ENCODE data around the gene CTIF.

CTIF gene

DNA sequence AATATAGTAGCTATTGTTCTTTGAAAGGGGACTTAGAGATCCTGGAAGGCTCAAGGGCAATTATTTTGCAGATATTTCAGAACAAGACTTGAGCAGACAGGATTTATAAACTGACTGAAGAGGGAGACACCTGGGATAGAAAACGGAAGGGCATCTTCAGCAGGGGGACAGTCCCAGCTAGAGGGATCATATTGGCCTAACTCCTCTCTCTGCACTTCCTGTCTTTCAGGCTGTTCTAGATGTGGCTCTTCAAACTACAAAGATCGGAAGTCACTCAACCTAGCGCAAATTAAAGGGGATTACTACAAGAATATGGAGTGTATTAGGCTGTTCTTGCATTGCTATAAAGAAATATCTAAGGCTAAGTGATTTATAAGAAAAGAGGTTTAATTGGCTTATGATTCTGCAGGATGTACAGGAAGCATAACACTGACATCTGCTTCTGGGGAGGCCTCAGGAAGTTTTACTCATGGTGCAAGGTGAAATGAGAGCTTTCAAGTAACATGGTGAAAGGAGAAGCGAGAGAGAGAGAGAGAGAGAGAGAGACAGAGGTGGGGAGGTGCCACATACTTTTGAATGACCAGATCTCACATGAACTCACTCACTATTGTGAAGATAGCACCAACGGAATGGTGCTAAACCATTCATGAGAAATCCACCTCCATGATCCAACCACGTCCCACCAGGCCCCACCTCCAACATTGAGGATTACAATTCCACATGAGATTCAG, 5.3 kb upstream of the CTIF start:
- DNase-seq: no peak

GRCh38 chr18:48534364-48534763, 4.5 kb upstream of the CTIF start:
- DNase-seq: no peak

DNA sequence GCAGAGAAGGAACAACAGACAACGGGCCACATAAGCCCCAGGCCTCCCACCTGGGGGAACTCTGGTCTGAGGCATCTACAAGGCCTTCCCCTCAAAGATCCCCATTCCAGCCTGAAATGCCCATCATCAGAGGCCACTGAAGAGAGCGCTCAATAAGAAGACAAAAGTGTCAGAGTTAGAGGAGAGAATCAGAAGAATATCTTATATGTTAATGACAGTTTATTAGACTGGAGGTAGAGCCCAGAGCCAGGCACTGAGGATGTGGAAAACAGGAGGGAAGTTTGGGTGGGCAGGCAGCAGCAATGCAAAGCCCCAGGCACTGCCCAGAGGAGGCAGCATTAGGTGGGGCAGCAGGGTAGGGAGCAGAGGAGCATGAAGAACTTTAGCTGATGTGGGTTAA, 2.9 kb upstream of the CTIF start:
- no peak for DNase-seq

DNA sequence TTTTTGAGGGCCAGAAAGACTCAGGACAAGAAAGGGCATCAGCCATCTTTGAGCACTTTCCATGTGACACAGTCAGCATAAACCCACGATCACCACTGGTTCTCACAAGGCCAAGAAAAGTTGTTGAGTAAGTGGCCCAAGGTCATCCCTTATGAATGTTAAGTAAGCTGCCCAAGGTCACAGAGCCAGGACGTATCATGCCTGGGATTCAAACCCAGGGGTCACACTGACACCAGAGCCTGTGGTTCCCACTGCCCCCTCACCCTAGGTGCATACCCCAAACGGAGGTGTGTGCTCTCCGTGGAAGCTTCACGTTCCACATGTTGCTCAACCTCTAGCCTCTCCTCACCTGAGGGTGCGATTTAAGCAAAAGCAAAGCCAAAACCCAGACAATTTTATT, 2.3 kb upstream of the CTIF start:
- no peak for DNase-seq

- no peak for DNase-seq
Measured at GRCh38 chr18:48539406-48540250, 797 bp downstream of the CTIF start.

GRCh38 chr18:48540251-48541025, 1.6 kb downstream of the CTIF start:
- no peak for DNase-seq

DNA sequence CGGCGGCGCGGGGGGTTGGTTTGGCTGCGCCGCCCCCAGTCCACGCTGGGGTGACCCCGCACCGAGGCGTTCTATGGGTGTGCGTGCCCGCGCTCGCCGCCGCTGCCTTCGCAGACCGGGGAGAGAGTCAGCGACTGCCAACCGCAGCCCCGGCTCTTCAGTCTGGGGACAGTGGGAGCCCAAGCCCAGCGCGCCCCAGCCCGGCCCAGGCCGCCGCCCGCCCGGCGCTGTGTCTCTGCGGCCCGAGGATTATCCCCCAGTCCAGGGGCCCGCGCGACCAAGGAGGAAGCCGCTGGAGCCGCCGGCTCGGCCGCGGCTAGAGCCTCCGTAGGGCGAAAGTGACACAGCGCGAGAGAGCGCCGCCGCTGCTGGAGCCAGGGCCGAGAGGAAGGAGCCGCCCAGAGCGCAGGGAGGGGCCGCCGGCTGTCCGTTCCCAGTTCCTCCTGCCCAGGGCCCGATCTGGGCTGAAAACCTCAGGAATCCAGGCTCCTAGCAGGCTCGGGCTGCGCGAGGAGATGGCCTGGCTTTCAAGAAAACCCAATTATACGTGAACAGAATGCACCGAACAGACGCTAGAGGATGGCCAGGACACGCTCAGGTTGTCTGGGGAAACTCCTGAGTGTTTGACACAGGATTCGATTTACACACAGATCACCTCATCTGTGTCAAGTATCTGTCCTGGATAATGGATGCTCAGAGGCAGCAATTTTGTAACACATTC, 2.4 kb downstream of the CTIF start:
- DNase-seq: no peak

DNA sequence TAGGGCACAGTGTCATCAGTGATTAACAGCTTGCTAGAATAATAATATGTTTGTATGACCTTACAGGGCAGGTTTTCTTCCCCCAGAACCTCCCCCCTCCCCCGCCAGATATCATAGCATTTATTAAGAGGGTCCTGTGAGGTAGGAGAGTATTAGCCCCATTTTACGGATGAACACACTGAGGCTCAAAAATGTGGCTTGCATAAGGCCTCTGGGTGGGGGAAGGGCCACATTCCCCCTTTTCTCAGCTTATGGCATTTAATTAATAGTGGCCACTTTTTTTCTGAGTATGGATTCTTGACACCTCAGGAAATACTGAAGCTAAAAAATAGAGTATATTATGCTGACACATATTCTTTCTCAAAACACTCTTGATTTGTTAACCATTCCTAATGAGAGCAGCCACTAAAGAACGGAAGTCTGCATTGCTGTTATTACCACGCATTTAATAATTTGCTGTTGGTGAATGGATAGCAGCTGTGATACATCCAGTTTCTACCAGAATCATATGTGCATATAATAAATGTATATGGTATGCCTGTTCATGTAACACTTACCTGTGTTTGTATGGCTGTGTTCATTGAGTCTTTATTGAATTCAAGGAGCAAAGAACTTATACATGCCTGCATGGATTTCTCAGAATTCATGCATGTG, 3.0 kb downstream of the CTIF start:
- DNase-seq: no peak

GRCh38 chr18:48542513-48543181, 3.8 kb downstream of the CTIF start:
- no peak for DNase-seq

DNA sequence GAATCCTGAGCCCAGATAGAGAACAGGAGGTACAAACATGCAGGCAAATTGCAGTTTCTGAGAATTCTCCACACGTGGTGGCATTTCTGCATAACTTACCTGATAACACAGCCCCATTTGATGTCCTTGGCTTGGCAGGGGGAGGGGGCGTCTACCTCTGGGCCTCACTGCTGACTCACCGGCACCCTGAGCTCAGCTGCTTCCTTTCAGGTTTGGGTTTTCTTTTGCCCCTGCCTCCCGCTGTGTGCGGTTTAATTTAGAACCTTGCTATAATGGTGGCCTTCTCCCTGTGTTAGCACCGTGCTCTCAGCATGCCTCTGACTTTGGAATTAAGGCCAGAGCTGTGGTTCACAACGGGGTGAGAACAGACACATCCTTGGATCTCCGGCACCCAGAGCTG, 4.4 kb downstream of the CTIF start:
- DNase-seq: no peak

GRCh38 chr18:48544116-48544515, 5.3 kb downstream of the CTIF start:
- DNase-seq: no peak

DNA sequence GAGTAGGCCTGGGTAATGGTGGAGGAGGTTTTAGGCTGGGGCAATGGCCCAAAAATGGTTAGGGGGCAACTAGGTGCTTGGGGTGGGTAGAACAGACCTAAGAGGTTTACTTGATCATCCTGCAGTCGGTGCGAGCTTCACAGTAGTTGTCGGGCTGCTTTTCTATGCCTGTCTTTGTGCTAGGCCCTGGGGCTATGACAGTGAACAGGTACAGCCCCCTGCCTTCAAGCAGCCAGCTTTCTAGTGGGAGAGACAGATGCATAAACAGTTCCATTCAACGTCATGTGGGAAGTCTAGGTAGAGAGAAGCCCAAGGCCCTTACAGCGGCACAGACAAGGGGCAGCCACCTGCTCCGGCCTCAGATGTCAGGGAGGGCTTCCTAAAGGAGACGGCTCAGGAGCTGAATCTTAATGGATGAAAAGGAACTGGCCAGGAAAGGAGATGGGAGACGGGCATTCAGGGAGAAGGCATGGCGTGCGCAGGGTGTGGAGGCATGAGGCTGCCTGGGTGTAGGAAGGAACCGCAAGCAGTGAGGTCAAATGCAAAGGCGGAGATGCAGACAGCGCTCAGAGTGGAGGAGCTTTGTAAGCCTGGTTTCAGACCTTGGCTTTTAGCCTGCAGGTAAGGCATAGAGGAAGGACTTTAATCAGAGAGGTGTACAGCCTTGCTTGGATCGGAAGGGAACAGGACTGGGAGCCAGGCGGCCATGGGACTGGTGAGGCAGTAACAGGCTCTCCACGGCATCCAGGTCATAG, 6.0 kb downstream of the CTIF start:
- DNase-seq: no peak

GRCh38 chr18:48545757-48546321, 7.0 kb downstream of the CTIF start:
- no peak for DNase-seq

DNA sequence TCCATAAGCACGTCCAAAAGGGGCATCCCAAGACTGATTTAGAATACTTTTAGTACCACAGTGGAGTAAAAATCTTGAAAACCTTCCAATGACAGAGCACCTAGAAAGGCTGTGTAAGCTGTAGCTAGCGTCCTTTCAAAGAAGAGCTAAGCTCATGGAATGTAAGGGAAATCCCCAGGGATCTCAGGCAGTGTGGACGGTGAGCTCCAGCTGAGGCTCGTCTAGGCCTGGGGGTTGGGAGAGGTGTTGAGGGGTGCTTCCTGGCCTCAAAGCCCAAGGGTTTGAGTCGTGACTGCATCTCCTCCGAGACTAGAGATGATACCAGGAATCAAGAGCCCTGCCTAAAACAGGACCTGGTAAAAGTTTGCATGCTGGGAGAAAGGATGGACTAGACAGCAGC, 7.6 kb downstream of the CTIF start:
- no peak for DNase-seq

DNA sequence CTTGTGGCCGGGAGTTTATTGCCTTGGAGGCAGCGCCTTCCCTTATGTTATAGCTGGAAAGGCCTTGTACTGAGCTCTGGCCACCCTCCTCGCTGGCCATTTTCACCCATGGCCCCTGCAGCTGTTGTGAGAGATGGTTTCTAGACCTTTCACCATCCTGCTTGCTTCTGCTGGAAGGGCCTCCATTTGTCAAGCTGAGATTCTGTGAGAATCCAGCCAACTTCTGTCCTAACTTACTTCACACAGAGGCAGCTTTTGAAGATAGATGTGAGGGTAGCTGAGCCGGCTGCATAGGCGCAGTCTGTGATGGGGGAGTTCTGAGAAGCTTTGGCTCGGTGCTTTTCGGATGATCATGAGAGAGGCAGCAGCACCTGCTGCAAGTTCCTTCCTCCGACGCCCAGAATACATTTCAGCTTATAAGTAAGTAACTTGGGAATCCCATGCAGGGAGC, 8.7 kb downstream of the CTIF start:
- no peak for DNase-seq

DNA sequence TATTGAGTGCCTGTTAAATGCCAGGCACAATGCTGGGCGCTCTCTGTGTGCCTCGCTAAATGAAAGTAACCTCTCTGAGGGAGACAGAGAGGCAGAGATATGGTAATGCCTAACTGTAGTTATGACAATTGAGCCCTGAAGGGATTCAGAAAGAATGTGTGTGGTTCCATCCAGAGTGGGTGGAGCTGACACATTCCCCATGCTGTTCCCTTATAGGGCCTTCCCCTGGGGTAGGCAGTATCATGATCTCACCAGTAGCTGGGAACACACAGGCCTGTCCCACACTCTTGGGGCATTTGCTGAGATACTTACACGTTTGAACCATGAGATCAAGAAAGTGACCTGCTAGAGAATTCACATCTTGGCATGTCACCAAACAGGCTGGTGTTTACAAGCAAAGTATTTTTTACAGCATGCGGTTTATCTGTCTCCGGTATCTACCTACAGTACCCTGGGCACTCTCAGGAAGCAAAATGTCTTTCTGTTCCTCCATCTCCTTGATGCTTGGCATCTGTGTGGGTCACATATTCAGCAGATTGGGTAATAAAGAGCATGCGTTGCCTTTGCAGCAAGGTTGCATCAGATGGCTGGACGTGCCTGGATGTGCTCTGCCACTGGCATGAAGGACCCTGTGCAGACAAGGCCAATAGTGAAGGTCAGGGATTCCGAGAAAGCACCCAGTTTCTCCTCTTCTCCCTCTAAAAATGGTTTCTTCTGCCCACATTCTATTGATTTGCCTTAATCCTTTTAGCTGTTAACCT, 9.4 kb downstream of the CTIF start:
- DNase-seq: no peak

DNA sequence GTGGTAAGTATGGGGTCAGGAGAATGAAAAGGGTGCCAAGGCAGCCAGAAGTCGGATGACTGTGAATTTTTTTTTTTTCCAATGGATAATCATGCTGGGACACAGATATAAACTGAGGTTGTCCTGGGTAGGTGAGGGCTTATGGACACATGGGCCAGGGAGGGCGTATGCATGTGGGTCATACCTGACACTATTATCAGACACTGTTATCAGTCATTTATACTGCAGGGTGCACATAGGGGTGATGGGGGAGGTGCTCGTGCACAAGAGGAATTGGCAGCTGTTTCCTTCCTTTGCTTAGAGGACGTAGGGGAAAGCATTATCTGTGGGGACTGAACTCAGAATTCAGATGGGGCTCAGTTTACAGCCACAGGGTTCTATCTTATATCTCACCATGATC, 10.1 kb downstream of the CTIF start:
- DNase-seq: no peak

- DNase-seq: no peak
Measured at GRCh38 chr18:48550101-48550729, 11.4 kb downstream of the CTIF start.

DNA sequence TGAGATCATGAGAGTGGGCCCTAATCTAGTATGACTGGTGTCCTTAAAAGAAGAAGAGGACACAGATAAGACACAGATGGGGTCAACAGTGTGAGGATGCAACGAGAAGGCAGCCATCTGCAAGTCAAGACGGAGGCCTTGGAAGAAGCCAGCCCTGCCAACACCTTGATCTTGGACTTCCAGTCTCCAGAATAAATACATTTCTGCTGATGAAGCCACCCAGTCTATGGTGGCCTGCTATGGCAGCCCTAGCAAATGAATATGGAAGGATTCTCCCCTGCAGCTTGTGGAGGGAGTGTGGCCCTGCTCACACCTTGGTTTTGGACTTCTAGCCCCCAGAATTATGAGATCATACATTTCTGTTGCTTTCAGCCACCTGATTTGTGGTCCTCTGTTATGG, 12.3 kb downstream of the CTIF start:
- no peak for DNase-seq

Measured in GOT3 (cell line).